ENCODE measurements around the gene ZNF514.
"Not testable (repeated sequence)": the region's sequence is repeated elsewhere in the genome, so short reads cannot be mapped to it uniquely, and the experiment has no call there.

The ZNF514 gene

DNA sequence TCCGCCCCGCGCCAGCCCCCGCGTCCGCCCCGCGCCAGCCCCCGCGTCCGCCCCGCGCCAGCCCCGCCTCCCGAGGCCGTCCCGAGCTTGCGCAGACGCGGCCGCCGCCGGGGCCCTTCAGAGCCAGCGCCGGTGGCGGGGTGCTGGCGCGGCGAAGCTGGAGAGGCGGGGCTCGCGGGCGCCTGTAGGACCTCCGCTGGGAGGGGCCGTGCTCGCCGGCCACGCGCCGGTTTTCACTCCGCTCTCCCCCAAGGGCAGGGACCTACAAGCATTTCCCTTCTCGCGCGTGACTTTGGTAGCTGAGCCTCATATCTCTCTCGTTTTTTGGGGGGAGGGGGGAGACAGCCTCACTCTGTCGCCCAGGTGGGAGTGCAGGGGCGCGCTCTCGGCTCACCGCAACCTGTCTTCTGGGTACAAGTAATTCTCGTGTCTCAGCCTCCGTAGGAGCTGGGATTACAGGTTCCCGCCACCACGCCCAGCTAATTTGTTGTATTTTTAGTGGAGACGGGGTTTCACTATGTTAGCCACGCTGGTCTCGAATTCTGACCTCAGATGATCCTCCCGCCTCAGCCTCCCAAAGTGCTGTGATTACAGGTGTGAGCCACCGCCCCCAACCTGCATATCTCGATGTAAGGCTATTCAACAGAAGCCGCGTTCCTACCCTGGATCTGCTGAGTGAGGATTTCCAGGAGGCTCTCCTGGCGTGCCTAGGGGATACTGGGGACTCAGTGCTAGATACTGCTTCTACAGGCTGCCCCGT lies at the start of gene ZNF514:
TSS of gene ZNF514 (minus strand) at position 159 of the 760 bp plus-strand sequence. CDS start 6,595 bp downstream, outside the sequence.
- H3K4me3 ChIP-seq, result peak within 1 kb of the TSS; percentile 52 to 85 (median 64)

DNA sequence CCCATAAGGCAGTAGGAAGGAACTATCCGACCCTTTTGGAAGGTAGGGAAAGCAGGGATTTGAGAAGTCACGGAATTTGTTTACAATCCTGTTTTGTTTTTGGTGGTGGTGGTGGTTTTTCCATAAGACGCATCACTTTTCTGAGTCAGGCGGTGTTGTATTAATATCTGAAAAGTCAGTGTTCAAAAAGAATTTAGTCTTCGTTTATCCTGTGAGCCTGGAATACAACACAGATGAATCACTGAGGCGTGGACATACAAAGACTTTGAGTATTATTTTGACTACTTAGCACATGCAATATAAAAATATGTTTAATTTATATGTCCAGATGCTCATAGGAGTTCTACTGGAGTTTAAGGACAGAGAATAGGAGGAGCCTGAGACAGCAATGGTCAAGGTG lies 48.5 kb upstream of the ZNF514 start:
- H3K27ac ChIP-seq, result peak overlapping the region in 6 of 21 experiments; percentile 80 to 90 (median 84)
- peak overlapping the region; percentile 63 to 93 (median 72) for H3K4me3 ChIP-seq

More for the DNA sequence above, at the start of gene ZNF514:
- peak within 1 kb of the TSS; percentile 19 to 92 (median 82) for H3K27ac ChIP-seq

DNA sequence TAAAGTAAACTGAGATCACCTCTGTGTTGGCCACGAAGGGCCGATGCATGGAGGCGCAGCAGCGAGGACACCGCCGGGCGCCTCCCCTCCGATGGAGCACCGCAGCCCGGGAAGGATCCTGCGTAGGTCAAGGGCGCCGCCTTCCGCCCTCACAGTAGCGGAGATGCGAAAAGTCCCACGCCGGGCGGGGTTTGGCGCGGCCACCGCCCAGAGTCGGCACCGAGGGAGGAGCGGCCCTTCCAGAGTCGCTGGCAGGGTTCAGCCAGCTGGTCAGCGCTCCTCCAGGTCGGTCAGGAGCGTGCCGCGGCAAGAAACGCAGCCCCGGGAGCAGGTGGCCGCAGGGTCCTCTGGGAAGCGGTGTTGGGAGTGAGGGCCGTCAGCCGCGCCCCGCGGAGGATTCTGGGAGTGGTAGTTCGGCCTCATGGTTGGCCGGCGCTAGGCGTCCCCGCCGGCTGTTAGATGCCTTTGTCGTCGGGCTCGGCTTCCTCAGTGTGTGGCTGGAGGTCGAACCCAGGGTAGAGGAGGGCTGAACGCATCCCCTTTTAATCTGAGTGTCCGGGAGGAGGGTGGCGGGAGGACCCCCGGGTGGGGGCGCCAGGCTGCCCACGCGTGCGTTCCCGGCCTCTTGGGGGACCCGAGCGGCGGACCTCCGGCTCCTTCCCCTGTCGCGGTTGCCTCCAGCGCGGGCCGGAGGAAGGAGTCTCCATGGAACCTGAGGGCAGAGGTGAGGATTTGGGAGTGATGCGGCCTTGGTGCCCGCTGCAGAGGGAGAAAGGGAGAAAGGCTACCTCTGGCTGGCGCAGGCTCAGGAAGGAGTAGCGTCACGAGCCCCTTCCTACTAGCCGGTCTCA lies 47.7 kb upstream of the ZNF514 start, which contains the start of gene ZNF892:
TSS of gene ZNF892 (plus strand) at position 411 of the 851 bp plus-strand sequence. CDS start at position 706, 295 bp downstream.
- Histone ChIP-seq H3K4me3 (peak within 1 kb of the TSS; percentile 63 to 93 (median 72)), H3K27ac (peak within 1 kb of the TSS in 20 of 21 experiments; percentile 53 to 90 (median 83))

DNA sequence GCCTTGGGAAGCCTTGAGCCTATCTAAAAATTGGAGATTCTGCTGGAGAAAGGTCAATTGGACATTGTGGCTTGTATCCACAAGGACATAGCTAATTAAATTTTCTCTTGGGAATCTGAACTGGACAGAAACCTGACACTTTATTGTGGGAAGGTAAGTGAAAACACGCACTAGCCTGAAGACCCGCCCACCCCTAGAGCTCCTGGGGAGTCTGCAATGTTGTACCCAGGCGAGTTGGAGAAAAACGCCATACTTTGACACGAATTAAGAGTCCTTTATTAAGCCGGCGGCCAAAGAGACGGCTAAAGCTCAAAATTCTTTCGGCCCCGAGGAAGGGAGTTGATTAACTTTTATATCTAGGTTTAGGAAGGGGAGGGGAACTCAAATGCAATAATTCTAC lies 46.4 kb upstream of the ZNF514 start:
- no peak overlapping the region for H3K27ac ChIP-seq
- no peak overlapping the region for H3K4me3 ChIP-seq

DNA sequence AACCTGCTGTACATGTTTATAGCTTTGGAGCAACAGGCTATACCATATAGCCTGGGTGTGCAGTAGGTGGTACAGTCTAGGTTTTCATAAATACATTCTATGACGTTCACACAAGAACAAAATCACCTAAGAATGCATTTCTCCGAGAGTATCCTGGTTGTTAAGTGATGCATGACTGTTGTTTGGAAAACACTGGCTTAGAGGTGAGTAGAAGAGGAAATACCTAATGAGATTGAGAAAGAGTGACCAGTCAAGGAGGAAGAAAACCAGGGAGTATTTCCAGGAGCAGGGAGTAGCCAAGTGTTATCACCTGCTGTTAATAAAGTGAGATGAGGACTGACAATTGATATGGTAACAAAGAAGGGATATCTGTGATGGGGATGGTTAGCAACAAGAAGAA lies 44.7 kb upstream of the ZNF514 start:
- no peak overlapping the region for H3K27ac ChIP-seq
- H3K4me3 ChIP-seq, result no peak overlapping the region

GRCh38 chr2:95203911-95204310 lies 44.3 kb upstream of the ZNF514 start:
- no peak overlapping the region for H3K27ac ChIP-seq
- H3K4me3 ChIP-seq, result no peak overlapping the region

- H3K27ac ChIP-seq, H3K4me3 ChIP-seq: not testable (repeated sequence)
These were observed 33.3 kb upstream of the ZNF514 start for GRCh38 chr2:95192956-95193355.

- Histone ChIP-seq H3K4me3 (no peak overlapping the region), H3K27ac (no peak overlapping the region)
These were observed 26.3 kb upstream of the ZNF514 start for GRCh38 chr2:95185973-95186372.

- Histone ChIP-seq H3K27ac (no peak overlapping the region), H3K4me3 (no peak overlapping the region)
These were observed 25.5 kb upstream of the ZNF514 start for GRCh38 chr2:95185197-95185596.

- no peak overlapping the region for H3K4me3 ChIP-seq
- H3K27ac ChIP-seq, result no peak overlapping the region
These were observed 22.1 kb upstream of the ZNF514 start for GRCh38 chr2:95181774-95182173.

- Histone ChIP-seq H3K27ac (no peak overlapping the region), H3K4me3 (no peak overlapping the region)
These were observed 19.8 kb upstream of the ZNF514 start for GRCh38 chr2:95179451-95179850.

DNA sequence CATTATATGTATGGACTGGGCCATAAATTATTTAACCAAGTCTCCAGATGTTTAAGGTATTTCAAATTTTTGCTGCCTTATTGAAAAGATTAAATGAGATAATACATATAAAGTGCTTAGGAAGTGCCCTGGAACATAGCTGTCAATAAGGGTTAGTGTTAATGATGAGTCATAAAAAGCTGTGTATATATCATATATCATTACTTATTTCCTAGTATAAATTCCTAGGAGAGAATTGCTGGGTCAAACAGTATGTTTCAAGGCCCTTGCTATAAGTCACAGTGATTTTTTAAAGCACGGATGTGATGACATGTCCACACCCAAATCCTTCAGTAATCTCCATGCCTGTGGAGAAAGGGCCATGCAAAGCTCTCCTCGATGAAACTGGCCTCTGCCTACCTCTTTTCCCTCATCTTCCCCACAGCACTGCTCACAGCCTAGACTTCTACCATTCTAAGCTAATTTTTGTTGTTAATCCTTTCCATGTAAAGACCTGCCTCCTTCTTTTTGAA lies 14.4 kb upstream of the ZNF514 start:
- Histone ChIP-seq H3K27ac (no peak overlapping the region), H3K4me3 (no peak overlapping the region)

GRCh38 chr2:95171902-95172301 lies 12.3 kb upstream of the ZNF514 start:
- no peak overlapping the region for H3K4me3 ChIP-seq

GRCh38 chr2:95166065-95166763 lies 6.6 kb upstream of the ZNF514 start:
- peak overlapping the region; percentile 60 to 89 (median 79) for H3K4me3 ChIP-seq
- H3K27ac ChIP-seq, result peak overlapping the region in 20 of 21 experiments; percentile 87 to 99 (median 94)

More at GRCh38 chr2:95171902-95172301, 12.3 kb upstream of the ZNF514 start:
- no peak overlapping the region for H3K27ac ChIP-seq

- Histone ChIP-seq H3K27ac (peak within 1 kb of the TSS; percentile 84 to 99 (median 92)), H3K4me3 (peak within 1 kb of the TSS; percentile 60 to 89 (median 79))
These were observed 5.9 kb upstream of the ZNF514 start, which contains the start of gene ZNF2 for GRCh38 chr2:95165371-95166064. TSS of gene ZNF2 (plus strand) at chr2:95165809. CDS start at chr2:95176227, 10,418 bp downstream.

DNA sequence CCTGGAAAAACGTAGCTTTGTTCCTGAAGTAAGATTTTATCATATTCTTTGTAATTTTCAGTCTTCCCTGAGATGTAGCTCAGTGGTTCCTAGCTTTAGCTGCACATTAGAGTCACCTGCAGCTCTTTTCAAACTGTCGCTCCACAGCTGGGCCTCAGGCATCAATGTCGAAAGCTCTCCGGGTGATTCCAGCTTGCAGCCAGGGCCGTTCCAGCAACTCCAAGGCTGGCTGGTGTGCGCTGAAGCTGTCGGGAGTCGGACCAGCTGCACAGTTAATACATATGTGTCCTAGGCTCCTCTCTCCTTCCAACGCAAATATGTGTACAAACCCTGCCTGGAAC lies 5.4 kb upstream of the ZNF514 start:
- Histone ChIP-seq H3K4me3 (peak overlapping the region; percentile 60 to 89 (median 79)), H3K27ac (peak overlapping the region; percentile 84 to 99 (median 92))

DNA sequence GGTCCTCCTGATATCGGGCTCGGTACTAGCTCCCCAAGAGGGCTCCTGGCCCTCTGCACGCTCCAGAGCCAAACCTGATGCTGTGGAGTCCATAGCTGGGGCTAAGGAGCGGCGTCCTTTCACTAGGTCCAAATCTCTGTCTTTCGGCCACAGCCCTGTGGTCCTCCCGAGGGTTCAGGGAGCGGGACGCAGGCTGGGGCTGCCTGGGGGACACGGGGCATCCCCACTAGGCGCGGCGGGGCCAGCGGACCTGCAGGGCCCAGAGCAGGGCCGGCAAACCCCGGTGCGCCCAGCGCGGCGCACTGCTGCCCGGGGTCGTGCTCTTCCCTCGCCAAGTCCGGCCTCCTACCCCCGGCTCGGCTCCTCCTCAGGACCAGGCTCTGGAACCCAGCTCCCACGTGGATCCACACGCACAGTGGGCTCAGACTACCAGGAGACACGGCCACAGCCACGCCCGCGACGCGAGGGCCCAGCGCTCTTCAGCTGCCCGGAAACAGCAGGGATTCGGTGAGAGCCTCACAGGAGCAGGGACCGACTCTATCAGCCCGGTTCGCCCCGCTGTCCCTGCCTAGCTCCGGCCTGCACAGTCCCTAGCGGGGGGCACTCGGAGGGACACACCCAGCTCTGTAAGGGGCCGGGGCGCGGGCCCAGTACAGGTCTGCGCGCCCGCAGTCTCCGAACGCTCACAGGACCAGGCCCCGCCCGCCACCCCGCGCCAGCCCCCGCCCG lies 593 bp downstream of the ZNF514 start:
- peak overlapping the region; percentile 19 to 90 (median 76) for H3K27ac ChIP-seq
- H3K4me3 ChIP-seq, result peak overlapping the region; percentile 52 to 85 (median 64)

GRCh38 chr2:95158441-95158840 lies 1.2 kb downstream of the ZNF514 start:
- Histone ChIP-seq H3K4me3 (peak overlapping the region; percentile 52 to 85 (median 64)), H3K27ac (peak overlapping the region in 16 of 21 experiments; percentile 66 to 90 (median 78))
